ENCODE measurements around the gene OR1B1. TPM values are rescaled to one million over a fixed set of nuclear protein-coding genes. Genes with fewer than 3 reads are reported as not detected.

Gene OR1B1
- polyA plus RNA-seq, 1 donor (not counting 4 experiments of a cell fraction or from before 2014, with no cell fraction given): not detected

- Histone ChIP-seq H3K4me2 (ENCODE audit: control insufficient read depth, extremely low read depth, insufficient read depth, low read depth, low read length) (no peak overlapping the region), H3K27me3 (ENCODE audit: control insufficient read depth, extremely low read depth, insufficient read depth, low read length) (no peaks in the 10 kb centered on the region), H2AFZ (ENCODE audit: control insufficient read depth, low read length) (no peak overlapping the region), H3K9me3 (ENCODE audit: control insufficient read depth, low read depth, low read length) (no peaks in the 10 kb centered on the region), H3K9me1 (ENCODE audit: control insufficient read depth, extremely low read depth, insufficient read depth, low read length) (no peaks in the 10 kb centered on the region), H4K20me1 (ENCODE audit: control insufficient read depth, extremely low read depth, insufficient read depth, low read length) (no peaks in the 10 kb centered on the region), H3K4me1 (ENCODE audit: control insufficient read depth, extremely low read depth, insufficient read depth, low read length) (no peaks in the 10 kb centered on the region), H3K36me3 (ENCODE audit: control insufficient read depth in 2 of 2, extremely low read depth in 1 of 2, insufficient read depth in 2 of 2, low read length in 2 of 2) (no peaks in the 10 kb centered on the region), H3K4me3 (ENCODE audit: control insufficient read depth in 2 of 3, extremely low read depth in 1 of 3, insufficient read depth in 2 of 3, low read depth in 1 of 3, low read length in 3 of 3) (no peak overlapping the region), H3K9ac (ENCODE audit: control insufficient read depth, extremely low read depth, insufficient read depth, low read length) (no peak overlapping the region), H3K79me2 (ENCODE audit: control insufficient read depth, insufficient read depth, low read length) (no peaks in the 10 kb centered on the region), H3K27ac (ENCODE audit: control insufficient read depth, insufficient read depth, low read length) (no peak overlapping the region)
- no peak for DNase-seq (ENCODE audit: low read depth, low spot score)
- no peak for FAIRE-seq
- TF ChIP-seq EZH2 (IDR thresholded peaks at IDR 0.05; ENCODE audit: low read length) (no peak), CTCF (optimal IDR thresholded peaks at IDR 0.05 in 1 of 3, IDR thresholded peaks at IDR 0.05 in 1 of 3, conservative IDR thresholded peaks at IDR 0.05 in 1 of 3; ENCODE audit: extremely low read depth in 1 of 3, insufficient read depth in 2 of 3, low read length in 3 of 3) (no peak)
- dilution Hi-C loops (cut with MboI; ENCODE audit: extremely low pct_ligation_motif_present, low sequenced_read_pairs): no loop called here
Measured at GRCh38 chr9:122642226-122642625, 15.2 kb downstream of the OR1B1 start.

- Histone ChIP-seq H3K27me3 (ENCODE audit: control insufficient read depth, extremely low read depth, insufficient read depth, low read length) (no peaks in the 10 kb centered on the region), H2AFZ (ENCODE audit: control insufficient read depth, low read length) (no peak overlapping the region), H3K4me2 (ENCODE audit: control insufficient read depth, extremely low read depth, insufficient read depth, low read depth, low read length) (no peak overlapping the region), H3K9me1 (ENCODE audit: control insufficient read depth, extremely low read depth, insufficient read depth, low read length) (no peaks in the 10 kb centered on the region), H3K27ac (ENCODE audit: control insufficient read depth, insufficient read depth, low read length) (no peak overlapping the region), H4K20me1 (ENCODE audit: control insufficient read depth, extremely low read depth, insufficient read depth, low read length) (no peaks in the 10 kb centered on the region), H3K4me3 (ENCODE audit: control insufficient read depth in 2 of 3, extremely low read depth in 1 of 3, insufficient read depth in 2 of 3, low read depth in 1 of 3, low read length in 3 of 3) (no peak overlapping the region), H3K9me3 (ENCODE audit: control insufficient read depth, low read depth, low read length) (no peaks in the 10 kb centered on the region), H3K4me1 (ENCODE audit: control insufficient read depth, extremely low read depth, insufficient read depth, low read length) (no peaks in the 10 kb centered on the region), H3K9ac (ENCODE audit: control insufficient read depth, extremely low read depth, insufficient read depth, low read length) (no peak overlapping the region), H3K79me2 (ENCODE audit: control insufficient read depth, insufficient read depth, low read length) (no peaks in the 10 kb centered on the region), H3K36me3 (ENCODE audit: control insufficient read depth in 2 of 2, extremely low read depth in 1 of 2, insufficient read depth in 2 of 2, low read length in 2 of 2) (no peaks in the 10 kb centered on the region)
- TF ChIP-seq EZH2 (IDR thresholded peaks at IDR 0.05; ENCODE audit: low read length) (no peak), CTCF (optimal IDR thresholded peaks at IDR 0.05 in 1 of 3, IDR thresholded peaks at IDR 0.05 in 1 of 3, conservative IDR thresholded peaks at IDR 0.05 in 1 of 3; ENCODE audit: extremely low read depth in 1 of 3, insufficient read depth in 2 of 3, low read length in 3 of 3) (no peak)
- dilution Hi-C loops (cut with MboI; ENCODE audit: extremely low pct_ligation_motif_present, low sequenced_read_pairs): no loop called here
- FAIRE-seq (no peak), DNase-seq (ENCODE audit: low read depth, low spot score) (no peak)
Measured at GRCh38 chr9:122619996-122620395, 37.4 kb downstream of the OR1B1 start.

All from keratinocyte (primary cell).